HG03045 (cell line): ENCODE measurements around the gene PPARA.

Experiments
- ATAC-seq: cut with Tn5 transposase; IDR thresholded peaks from one replicate; pipeline ENCODE4 v1.9.1; 2021; ENCODE audit warnings: mild to moderate bottlenecking, moderate library complexity; ENCODE audit not compliant: unreplicated experiment

PPARA gene

DNA sequence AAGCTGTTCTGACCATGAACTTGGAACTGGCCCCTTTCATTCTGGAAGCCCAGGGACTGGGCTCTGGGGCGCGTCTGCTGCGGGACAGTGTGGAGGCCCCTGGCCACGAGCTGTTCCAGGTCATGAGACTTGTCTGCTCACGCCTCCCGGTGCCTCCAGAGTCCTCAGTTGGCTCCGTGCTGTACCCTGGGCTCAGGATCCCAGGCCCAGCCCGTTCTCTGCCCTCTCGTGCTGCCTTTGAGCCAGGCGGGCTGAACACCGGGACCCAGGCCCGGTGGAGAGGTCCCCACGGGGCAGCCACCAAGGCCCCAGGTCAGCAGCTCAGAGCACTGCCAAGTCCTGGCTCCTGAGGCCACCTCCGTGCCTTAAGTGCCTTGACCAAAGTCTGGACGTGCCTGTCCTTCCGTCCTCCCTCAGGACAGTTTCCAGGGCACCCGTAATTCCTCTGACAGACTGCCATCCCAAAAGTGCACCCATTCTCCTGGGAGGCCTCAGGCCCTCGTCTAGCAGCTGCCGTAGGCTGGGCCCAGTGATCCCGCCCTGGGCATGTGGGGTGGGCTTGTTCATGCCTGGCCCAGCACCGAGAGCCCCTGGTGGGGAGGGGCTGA lies 36.3 kb upstream of the PPARA start:
- ATAC-seq, result no peak

- ATAC-seq, result no peak
Observed at GRCh38 chr22:46114518-46115387, 35.6 kb upstream of the PPARA start.

DNA sequence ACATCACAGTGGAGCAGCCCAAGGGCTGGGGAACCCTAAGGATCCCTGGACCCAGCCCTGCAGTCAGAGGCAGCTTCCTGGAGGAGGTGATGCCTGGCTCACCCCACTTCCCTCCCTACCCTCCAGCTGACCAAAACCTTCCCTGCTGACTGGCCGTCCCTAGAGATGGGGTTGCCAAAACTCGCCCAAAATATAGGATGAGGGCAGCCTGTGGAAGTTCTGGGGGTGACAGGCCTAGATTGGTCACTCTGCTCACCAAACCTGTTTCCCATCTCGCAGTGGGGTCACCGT lies 35.0 kb upstream of the PPARA start:
- ATAC-seq, result no peak

GRCh38 chr22:46115755-46116490 lies 34.4 kb upstream of the PPARA start:
- no peak for ATAC-seq

DNA sequence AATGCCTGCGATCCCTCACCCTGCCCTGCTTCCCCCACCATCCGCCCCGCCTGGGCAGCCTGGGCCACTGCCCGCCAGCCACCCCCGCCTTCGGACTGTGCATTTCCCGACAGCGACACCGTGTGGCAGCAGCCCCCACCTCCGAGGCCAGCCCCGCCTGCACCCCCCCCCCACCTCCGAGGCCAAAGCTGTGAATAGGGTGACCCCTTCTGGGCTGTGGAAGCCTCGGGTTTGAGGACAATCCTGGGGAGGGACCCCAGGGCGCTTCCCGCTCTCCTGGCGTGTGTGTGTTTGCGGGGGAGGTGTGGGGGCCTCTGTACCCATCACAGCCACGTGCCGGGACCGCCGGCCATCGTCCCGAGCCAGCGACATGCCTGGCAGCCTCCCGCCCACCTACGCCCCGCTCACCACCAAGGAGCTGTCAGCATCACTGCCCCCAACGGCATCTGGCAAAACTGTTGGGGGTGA lies 33.8 kb upstream of the PPARA start:
- ATAC-seq, result no peak

GRCh38 chr22:46117206-46118199 lies 32.8 kb upstream of the PPARA start:
- ATAC-seq, result no peak

- ATAC-seq, result no peak
Observed at GRCh38 chr22:46119093-46119728, 31.1 kb upstream of the PPARA start.

DNA sequence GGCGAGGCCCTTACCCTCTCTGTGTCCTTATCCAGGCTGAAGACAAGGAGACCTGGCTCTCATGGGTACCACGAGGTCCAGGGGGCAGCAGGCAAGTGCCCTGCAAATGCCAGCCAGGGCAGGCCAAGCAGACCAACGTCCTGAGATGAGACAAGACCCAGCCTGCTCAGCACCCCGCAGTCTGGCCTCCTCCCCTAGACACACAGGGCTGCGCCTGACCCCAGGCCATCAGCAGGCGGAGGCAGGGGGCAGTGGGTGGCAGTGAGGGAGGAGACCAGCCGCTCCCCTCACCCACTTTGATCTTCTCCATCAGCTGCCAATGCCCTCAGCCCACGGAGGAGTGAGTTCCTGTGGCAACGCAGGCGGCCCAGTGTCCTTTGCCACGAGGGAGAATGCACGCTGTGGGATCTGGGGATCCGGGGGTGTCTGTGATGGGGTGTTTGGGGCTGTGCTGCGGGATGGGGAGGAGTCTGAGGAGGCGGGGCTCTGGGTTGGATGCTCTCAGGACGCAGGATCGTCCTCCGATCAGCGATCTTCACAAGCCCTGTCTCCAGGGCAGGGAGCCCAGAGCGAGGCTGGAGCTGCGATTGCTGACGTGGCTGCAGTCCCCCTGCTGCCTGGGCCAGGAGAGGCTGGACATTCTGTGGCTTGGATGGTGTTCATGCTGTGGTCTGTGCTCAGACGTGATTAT lies 30.5 kb upstream of the PPARA start:
- no peak for ATAC-seq

DNA sequence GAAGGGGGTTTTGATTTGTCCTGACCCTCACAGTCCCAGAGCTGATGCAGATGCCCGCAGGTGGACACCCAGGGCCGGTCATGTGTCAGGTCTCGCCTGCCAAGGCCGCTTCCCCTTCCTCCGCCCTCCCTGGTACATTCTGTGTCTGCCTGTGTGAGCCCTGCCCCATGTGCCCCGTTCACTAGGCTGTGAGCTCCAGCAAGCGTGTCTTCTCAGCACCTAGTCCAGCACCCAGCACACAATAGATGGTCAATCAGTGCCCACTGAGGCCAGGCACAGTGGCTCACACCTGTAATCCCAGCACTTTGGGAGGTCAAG lies 29.9 kb upstream of the PPARA start:
- ATAC-seq, result no peak

DNA sequence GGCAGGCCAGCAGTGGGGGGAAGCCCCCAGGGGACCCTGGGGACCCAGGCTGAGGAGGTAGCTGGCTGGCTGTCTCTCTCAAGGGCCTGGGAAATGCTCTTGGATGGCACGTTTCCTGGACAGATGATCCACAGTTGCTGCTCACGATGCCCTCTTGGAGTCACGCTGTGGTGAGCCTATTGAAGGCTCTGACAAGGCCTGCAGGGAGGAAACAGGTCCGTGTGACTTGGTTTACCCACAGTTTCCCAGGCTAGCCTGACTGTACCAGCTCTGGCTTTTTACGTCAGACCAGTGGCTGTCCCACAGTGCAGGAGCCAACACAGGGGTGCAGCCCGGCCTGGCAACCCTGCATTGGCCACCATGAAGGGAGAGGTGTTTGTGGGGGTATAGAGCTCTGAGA lies 29.2 kb upstream of the PPARA start:
- no peak for ATAC-seq

- no peak for ATAC-seq
Observed at GRCh38 chr22:46121523-46122287, 28.6 kb upstream of the PPARA start.

DNA sequence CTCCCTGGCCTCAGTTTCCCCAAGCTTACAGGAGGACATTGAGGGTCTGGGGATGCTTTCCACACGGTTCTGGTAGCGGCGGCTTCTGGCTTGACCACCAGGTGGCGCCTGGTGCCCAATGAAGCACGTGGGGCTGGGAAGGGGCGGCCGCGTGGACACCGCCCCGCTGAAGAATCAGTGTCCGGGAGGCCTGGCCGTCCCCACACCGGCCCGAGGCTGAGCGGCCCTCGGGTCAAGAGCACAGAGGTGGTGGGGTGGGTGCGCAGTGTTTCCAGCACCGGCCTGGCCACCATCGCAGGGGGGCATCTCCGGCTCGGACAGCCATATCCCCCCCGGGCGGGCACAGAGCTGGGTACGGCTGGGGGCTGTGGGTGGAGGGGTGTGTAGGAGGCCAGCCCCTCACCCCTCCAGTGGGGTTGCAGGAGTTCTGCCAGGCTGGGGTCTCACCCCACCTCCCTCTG lies 27.8 kb upstream of the PPARA start:
- ATAC-seq, result no peak

- no peak for ATAC-seq
Observed at GRCh38 chr22:46122980-46123693, 27.2 kb upstream of the PPARA start.

GRCh38 chr22:46123694-46124382 lies 26.5 kb upstream of the PPARA start:
- ATAC-seq, result no peak

DNA sequence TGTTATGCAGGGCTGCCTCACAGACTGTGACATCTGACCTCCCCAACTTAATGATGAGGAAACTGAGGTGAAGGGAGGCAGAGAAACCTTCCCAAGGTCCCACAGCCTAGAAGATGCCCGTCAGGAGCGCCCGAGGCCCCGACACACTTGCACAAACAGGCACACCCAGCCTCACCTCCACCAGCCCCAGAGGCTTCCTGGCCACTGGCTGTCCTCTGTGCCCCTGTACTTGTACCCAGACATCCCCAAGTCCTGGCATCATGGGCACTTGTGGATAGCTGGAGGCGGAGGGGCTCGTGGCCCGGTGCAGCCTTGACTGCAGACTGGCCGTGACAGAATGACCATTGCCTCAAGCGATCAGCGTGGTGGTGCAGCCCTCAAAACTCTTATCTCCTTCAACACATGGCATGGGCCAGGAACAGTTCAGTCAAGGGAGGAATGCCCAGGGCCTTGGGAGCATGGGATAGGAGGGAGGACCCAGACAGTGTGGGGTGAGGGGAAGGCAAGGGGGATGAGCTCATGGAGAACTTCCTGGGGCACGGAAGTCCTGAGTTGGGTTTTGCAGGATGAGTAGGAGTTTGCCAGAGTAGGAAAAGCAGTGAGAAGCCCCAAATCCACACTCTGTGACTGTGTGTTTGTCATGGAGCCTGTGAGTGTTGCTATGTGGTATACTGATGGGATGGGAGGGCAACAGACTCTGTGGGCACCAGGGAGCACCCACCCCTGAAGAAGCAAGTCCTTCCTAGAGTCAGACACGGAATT lies 25.8 kb upstream of the PPARA start:
- no peak for ATAC-seq

DNA sequence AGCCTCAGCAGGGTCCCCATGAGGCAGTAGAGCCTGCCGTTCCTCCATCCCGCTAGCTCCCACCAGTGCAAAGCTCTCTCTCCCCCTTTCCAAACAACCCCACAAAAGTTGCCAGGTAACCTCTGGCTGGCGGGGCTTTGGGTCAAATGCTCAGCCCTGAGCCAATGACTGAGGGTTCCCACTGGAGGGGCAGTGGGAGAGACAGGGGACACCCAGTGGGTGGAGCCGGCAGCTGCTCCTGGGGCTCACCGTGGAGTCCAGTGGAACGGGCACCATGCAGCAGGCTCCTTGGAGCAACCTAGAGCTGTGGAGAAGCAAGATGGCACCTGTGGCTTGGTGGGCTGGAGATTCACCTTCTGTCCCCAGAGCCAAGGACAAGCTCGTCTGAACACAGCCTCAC lies 25.0 kb upstream of the PPARA start:
- ATAC-seq, result no peak
